ENCODE measurements around the gene ERVV-1. TPM values are rescaled to one million over a fixed set of nuclear protein-coding genes. Genes with fewer than 3 reads are reported as not detected.
"Not testable (repeated sequence)": the region's sequence is repeated elsewhere in the genome, so short reads cannot be mapped to it uniquely, and the experiment has no call there.

ERVV-1 gene
- not detected for total RNA-seq
- polyA plus RNA-seq: not detected
- 0 to 0.08 (median 0) reads per million in 6 experiments for total RNA-seq

- ATAC-seq (no peak), DNase-seq (no peak)
These were observed at the start of gene ERVV-1 for GRCh38 chr19:53013621-53014020. Gene ERVV-1 (plus strand): TSS chr19:53013921. CDS start chr19:53014091, 170 bp downstream.

DNA sequence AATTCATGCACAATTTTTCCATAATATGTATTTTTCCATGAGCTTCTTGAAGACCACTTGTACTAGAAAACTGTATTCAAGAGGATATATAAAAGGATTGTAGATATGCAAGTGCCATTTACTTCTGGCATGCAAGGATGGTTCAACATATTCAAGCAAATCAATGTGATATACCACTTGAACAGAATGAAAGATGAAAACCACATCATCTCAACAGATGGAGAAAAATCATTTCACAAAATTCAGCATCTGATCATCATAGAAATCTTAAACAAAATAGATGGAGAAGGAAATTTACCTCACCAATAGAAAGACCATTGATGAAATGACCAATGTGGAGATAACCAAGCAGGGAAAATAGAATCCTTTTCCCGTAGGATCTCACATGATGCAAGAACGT lies 45.9 kb upstream of the ERVV-1 start:
- H3K36me3 Mint-ChIP-seq: peaks cover 19 to 54% (median 30%) of the 10 kb centered on the region in 3 donors

More at GRCh38 chr19:53013621-53014020, at the start of gene ERVV-1:
- peaks cover 10 to 79% (median 45%) of the 10 kb centered on the region in 9 donors for H3K9me3 Mint-ChIP-seq
- no peaks in the 10 kb centered on the region for H3K4me1 Mint-ChIP-seq
- peaks cover 0 to 47% (median 28%) of the 10 kb centered on the region in 3 donors for H3K36me3 Mint-ChIP-seq
- H3K27ac Mint-ChIP-seq: no peak within 1 kb of the TSS
- POLR2A ChIA-PET: no interaction called here
- no peak within 1 kb of the TSS for H3K4me3 Mint-ChIP-seq
- H3K27me3 Mint-ChIP-seq: peaks cover 0 to 3% (median 0%) of the 10 kb centered on the region in 5 donors

DNA sequence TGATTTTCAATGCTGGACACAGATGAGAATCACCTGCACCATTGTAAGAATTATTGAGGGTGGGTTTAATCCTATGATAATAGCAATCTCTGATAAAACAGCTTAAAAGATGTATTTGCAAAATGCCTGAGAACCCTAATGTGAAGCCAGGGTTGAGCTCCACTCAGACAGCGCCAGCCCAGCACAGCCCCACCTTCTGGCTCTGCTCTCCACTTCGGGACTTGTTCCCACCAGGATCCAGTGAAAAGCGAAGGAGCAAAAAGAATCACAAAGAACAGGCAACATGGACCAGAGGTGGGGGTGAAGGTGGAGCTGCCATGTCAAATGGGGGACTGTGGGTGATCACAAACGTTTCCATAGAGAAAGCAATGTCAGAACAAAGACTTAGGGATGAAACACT lies 32.4 kb upstream of the ERVV-1 start:
- Mint-ChIP-seq H3K4me3 (no peak overlapping the region), H3K27me3 (no peaks in the 10 kb centered on the region), H3K9me3 (peaks cover 2 to 82% (median 22%) of the 10 kb centered on the region in 9 donors), H3K4me1 (no peaks in the 10 kb centered on the region), H3K27ac (no peak overlapping the region), H3K36me3 (peaks cover 20 to 51% (median 50%) of the 10 kb centered on the region in 3 donors)
- no peak for ATAC-seq
- DNase-seq: no peak
- POLR2A ChIA-PET: interaction anchor here (0.8 kb wide), 1 partner anchor 18 kb away, joined by 3 read pairs; the partner anchor contains the start of gene ZNF816

More for the DNA sequence above, 45.9 kb upstream of the ERVV-1 start:
- Mint-ChIP-seq H3K9me3 (peaks cover 0 to 62% (median 45%) of the 10 kb centered on the region in 9 donors), H3K4me3 (no peak overlapping the region), H3K27ac (no peak overlapping the region), H3K4me1 (peaks cover 2 to 11% (median 10%) of the 10 kb centered on the region in 4 donors), H3K27me3 (peaks cover 0 to 2% (median 0%) of the 10 kb centered on the region in 5 donors)
- POLR2A ChIA-PET: no interaction called here
- ATAC-seq (no peak), DNase-seq (no peak)

GRCh38 chr19:52983167-52983566 lies 30.6 kb upstream of the ERVV-1 start:
- peaks cover 14 to 89% (median 34%) of the 10 kb centered on the region in 9 donors for H3K9me3 Mint-ChIP-seq
- POLR2A ChIA-PET, H3K4me1 Mint-ChIP-seq, ATAC-seq, H3K27me3 Mint-ChIP-seq, DNase-seq, H3K27ac Mint-ChIP-seq, H3K4me3 Mint-ChIP-seq: not testable (repeated sequence)
- peaks cover 38 to 57% (median 57%) of the 10 kb centered on the region in 3 donors for H3K36me3 Mint-ChIP-seq

DNA sequence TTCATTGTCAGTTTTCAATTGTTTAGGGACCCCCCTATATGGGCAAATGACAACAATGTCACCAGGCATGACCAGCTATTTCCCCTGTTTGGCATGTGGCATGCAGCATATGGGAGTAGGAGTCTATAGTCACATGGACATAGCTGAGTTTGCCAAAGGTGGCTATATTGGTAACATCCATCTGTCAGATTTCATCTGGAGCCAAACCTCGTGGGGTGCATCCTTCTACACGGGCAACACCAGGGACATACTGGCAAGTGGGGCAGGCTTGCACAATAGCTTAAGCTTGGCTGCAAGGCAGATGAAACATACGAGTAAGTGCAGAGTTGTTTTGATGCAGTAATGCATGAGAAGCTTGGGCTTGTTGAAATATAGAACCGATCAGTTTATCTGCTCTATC lies 26.5 kb upstream of the ERVV-1 start:
- peaks cover 3 to 6% (median 4%) of the 10 kb centered on the region in 4 donors for H3K4me1 Mint-ChIP-seq
- peaks cover 15 to 92% (median 37%) of the 10 kb centered on the region in 9 donors for H3K9me3 Mint-ChIP-seq
- H3K36me3 Mint-ChIP-seq: peaks cover 54 to 64% (median 59%) of the 10 kb centered on the region in 3 donors
- DNase-seq (no peak), ATAC-seq (no peak)
- no peak overlapping the region for H3K27ac Mint-ChIP-seq
- POLR2A ChIA-PET: interaction anchor here (0.6 kb wide), 1 partner anchor 13 kb away, joined by 4 read pairs; no protein-coding TSS in a partner anchor
- H3K27me3 Mint-ChIP-seq: peaks cover 0 to 6% (median 4%) of the 10 kb centered on the region in 5 donors
- H3K4me3 Mint-ChIP-seq: no peak overlapping the region

GRCh38 chr19:52988506-52988905 lies 25.2 kb upstream of the ERVV-1 start:
- Mint-ChIP-seq H3K9me3 (peaks cover 16 to 84% (median 39%) of the 10 kb centered on the region in 9 donors), H3K27me3 (peaks cover 0 to 13% (median 7%) of the 10 kb centered on the region in 5 donors), H3K4me3 (no peak overlapping the region), H3K36me3 (peaks cover 54 to 63% (median 58%) of the 10 kb centered on the region in 3 donors), H3K27ac (no peak overlapping the region), H3K4me1 (peaks cover 7 to 13% (median 9%) of the 10 kb centered on the region in 4 donors)
- POLR2A ChIA-PET: no interaction called here
- no peak for DNase-seq
- ATAC-seq: no peak

- DNase-seq: no peak
- Mint-ChIP-seq H3K36me3 (peaks cover 41 to 54% (median 42%) of the 10 kb centered on the region in 3 donors), H3K27ac (no peak overlapping the region), H3K9me3 (peaks cover 16 to 69% (median 38%) of the 10 kb centered on the region in 9 donors), H3K4me1 (peaks cover 7 to 14% (median 12%) of the 10 kb centered on the region in 4 donors), H3K4me3 (peak overlapping the region in 2 of 10 donors; percentile 36 to 51), H3K27me3 (peaks cover 0 to 16% (median 7%) of the 10 kb centered on the region in 5 donors)
- ATAC-seq: no peak
- POLR2A ChIA-PET: no interaction called here
These were observed 22.8 kb upstream of the ERVV-1 start for GRCh38 chr19:52990759-52991418.

GRCh38 chr19:52991484-52991883 lies 22.2 kb upstream of the ERVV-1 start:
- POLR2A ChIA-PET: no interaction called here
- DNase-seq (no peak), ATAC-seq (no peak)
- Mint-ChIP-seq H3K36me3 (peaks cover 35 to 49% (median 36%) of the 10 kb centered on the region in 3 donors), H3K4me3 (peak overlapping the region in 9 of 10 donors; percentile 46 to 93 (median 87)), H3K4me1 (peaks cover 7 to 14% (median 12%) of the 10 kb centered on the region in 4 donors), H3K27ac (peak overlapping the region in 2 of 10 donors; percentile 1 to 53), H3K27me3 (peaks cover 0 to 16% (median 7%) of the 10 kb centered on the region in 5 donors), H3K9me3 (peaks cover 13 to 69% (median 32%) of the 10 kb centered on the region in 9 donors)

GRCh38 chr19:52992109-52993004 lies 21.4 kb upstream of the ERVV-1 start:
- H3K36me3 Mint-ChIP-seq: peaks cover 26 to 41% (median 27%) of the 10 kb centered on the region in 3 donors
- peak in 2 of 10 donors; percentile 14 to 26 for DNase-seq
- peaks cover 4 to 66% (median 25%) of the 10 kb centered on the region in 9 donors for H3K9me3 Mint-ChIP-seq
- H3K27me3 Mint-ChIP-seq: peaks cover 0 to 16% (median 7%) of the 10 kb centered on the region in 5 donors
- H3K4me1 Mint-ChIP-seq: peaks cover 7 to 14% (median 12%) of the 10 kb centered on the region in 4 donors
- ATAC-seq: peak in 1 of 2 donors; percentile 18
- POLR2A ChIA-PET: interaction anchor here (0.7 kb wide), 1 partner anchor 610 kb away, joined by 4 read pairs; no protein-coding TSS in a partner anchor
- H3K4me3 Mint-ChIP-seq: peak overlapping the region; percentile 74 to 93 (median 87)
- H3K27ac Mint-ChIP-seq: peak overlapping the region in 6 of 10 donors; percentile 57 to 90 (median 80)

DNA sequence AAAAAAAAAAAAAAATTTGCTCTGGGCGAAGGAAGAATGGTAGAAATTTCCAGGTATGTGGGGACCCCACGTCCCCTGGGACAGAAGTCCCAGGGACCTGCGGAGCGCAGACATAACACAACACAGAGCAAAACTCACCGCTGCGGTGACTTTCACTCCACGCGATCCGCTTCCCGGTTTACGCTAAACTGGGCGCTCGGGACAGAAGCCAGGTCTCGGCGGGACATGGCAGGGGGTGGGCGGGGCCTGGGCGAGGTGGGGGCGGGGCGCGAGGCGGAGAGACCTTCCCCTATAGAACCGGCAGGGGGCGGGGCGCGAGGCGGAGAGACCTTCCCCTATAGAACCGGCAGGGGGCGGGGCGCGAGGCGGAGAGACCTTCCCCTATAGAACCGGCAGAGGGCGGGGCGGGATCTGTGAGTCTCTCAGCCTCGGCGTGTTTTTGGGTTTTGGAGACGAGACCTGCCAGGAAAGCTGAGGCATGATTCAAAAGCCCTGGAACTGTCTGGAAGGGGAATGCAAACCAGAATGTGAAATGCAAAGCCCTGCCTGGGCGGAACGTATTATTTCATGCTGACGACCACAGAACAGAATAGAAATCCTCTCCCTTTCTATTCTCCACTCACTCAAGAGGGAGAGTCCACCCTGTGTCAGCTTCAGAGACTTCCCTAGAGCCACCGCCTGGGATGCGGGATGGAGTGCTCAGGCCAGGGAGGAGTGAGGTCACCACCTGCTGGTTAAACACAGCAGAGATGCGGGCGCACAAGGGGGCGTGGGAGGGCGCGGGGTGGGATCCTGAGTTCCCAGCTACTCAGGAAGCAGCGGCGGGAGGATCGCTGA lies 20.2 kb upstream of the ERVV-1 start:
- POLR2A ChIA-PET: interaction anchor here (0.7 kb wide), 1 partner anchor 611 kb away, joined by 4 read pairs; no protein-coding TSS in a partner anchor
- peaks cover 0 to 24% (median 7%) of the 10 kb centered on the region in 5 donors for H3K27me3 Mint-ChIP-seq
- H3K27ac Mint-ChIP-seq: peak overlapping the region in 8 of 10 donors; percentile 18 to 88 (median 46)
- ATAC-seq: peak; percentile 83 to 93
- peak; percentile 65 to 93 (median 82) for DNase-seq
- H3K9me3 Mint-ChIP-seq: peaks cover 0 to 67% (median 21%) of the 10 kb centered on the region in 9 donors
- peak overlapping the region; percentile 74 to 93 (median 87) for H3K4me3 Mint-ChIP-seq
- peaks cover 15 to 34% (median 26%) of the 10 kb centered on the region in 3 donors for H3K36me3 Mint-ChIP-seq
- H3K4me1 Mint-ChIP-seq: peaks cover 7 to 14% (median 12%) of the 10 kb centered on the region in 4 donors

DNA sequence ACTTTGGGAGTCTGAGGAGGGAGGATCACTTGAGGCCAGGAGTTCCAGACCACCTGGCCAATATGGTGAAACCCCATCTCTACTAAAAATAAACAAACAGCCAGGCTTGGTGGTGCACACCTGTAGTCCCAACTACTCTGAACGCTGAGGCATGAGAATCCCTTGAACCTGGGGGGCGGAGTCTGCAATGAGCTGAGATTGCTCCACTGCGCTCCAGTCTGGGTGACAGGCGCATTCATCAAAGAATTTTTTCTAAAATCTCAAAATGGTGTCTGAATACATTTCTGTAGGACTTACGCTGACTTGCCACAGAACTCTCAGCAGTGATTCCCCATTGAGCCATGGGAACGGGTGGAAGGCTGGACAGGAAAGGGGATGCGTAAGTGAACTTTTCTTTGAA lies 18.0 kb upstream of the ERVV-1 start:
- Mint-ChIP-seq H3K9me3 (peaks cover 0 to 62% (median 13%) of the 10 kb centered on the region in 9 donors), H3K27ac (no peak overlapping the region), H3K36me3 (peaks cover 2 to 28% (median 25%) of the 10 kb centered on the region in 3 donors), H3K4me3 (peak overlapping the region in 2 of 10 donors; percentile 14 to 45), H3K4me1 (peaks cover 7 to 14% (median 12%) of the 10 kb centered on the region in 4 donors), H3K27me3 (peaks cover 0 to 26% (median 10%) of the 10 kb centered on the region in 5 donors)
- DNase-seq (no peak), ATAC-seq (no peak)
- POLR2A ChIA-PET: no interaction called here

Data from naive thymus-derived CD8-positive, alpha-beta T cell (primary cell).